ENCODE measurements around the gene GPHN. TPM values are rescaled to one million over a fixed set of nuclear protein-coding genes. Genes with fewer than 3 reads are reported as not detected.

Gene GPHN
- polyA plus RNA-seq, 1 donor (not counting 4 experiments of a cell fraction or from before 2014, with no cell fraction given): 17.6 TPM

GRCh38 chr14:66680216-66680615, 172.3 kb downstream of the GPHN start:
- H3K4me2 ChIP-seq (ENCODE audit: control insufficient read depth, extremely low read depth, insufficient read depth, low read depth, low read length): no peak overlapping the region
- no peaks in the 10 kb centered on the region for H3K9me1 ChIP-seq (ENCODE audit: control insufficient read depth, extremely low read depth, insufficient read depth, low read length)
- no peak overlapping the region for H2AFZ ChIP-seq (ENCODE audit: control insufficient read depth, low read length)
- no peaks in the 10 kb centered on the region for H4K20me1 ChIP-seq (ENCODE audit: control insufficient read depth, extremely low read depth, insufficient read depth, low read length)
- no peak overlapping the region for H3K4me3 ChIP-seq (ENCODE audit: control insufficient read depth in 2 of 3, extremely low read depth in 1 of 3, insufficient read depth in 2 of 3, low read depth in 1 of 3, low read length in 3 of 3)
- H3K27ac ChIP-seq (ENCODE audit: control insufficient read depth, insufficient read depth, low read length): no peak overlapping the region
- dilution Hi-C loops (cut with MboI; ENCODE audit: extremely low pct_ligation_motif_present, low sequenced_read_pairs): no loop called here
- DNase-seq (ENCODE audit: low read depth, low spot score): no peak
- no peak overlapping the region for H3K9ac ChIP-seq (ENCODE audit: control insufficient read depth, extremely low read depth, insufficient read depth, low read length)
- H3K27me3 ChIP-seq (ENCODE audit: control insufficient read depth, extremely low read depth, insufficient read depth, low read length): no peaks in the 10 kb centered on the region
- TF ChIP-seq EZH2 (IDR thresholded peaks at IDR 0.05; ENCODE audit: low read length) (no peak), CTCF (optimal IDR thresholded peaks at IDR 0.05 in 1 of 3, IDR thresholded peaks at IDR 0.05 in 1 of 3, conservative IDR thresholded peaks at IDR 0.05 in 1 of 3; ENCODE audit: extremely low read depth in 1 of 3, insufficient read depth in 2 of 3, low read length in 3 of 3) (no peak)
- H3K9me3 ChIP-seq (ENCODE audit: control insufficient read depth, low read depth, low read length): peaks cover 2% of the 10 kb centered on the region
- no peak for FAIRE-seq
- no peaks in the 10 kb centered on the region for H3K4me1 ChIP-seq (ENCODE audit: control insufficient read depth, extremely low read depth, insufficient read depth, low read length)
- H3K36me3 ChIP-seq (ENCODE audit: control insufficient read depth in 2 of 2, extremely low read depth in 1 of 2, insufficient read depth in 2 of 2, low read length in 2 of 2): no peaks in the 10 kb centered on the region
- peaks cover 18% of the 10 kb centered on the region for H3K79me2 ChIP-seq (ENCODE audit: control insufficient read depth, insufficient read depth, low read length)

- H2AFZ ChIP-seq (ENCODE audit: control insufficient read depth, low read length): no peak overlapping the region
- TF ChIP-seq CTCF (optimal IDR thresholded peaks at IDR 0.05 in 1 of 3, IDR thresholded peaks at IDR 0.05 in 1 of 3, conservative IDR thresholded peaks at IDR 0.05 in 1 of 3; ENCODE audit: extremely low read depth in 1 of 3, insufficient read depth in 2 of 3, low read length in 3 of 3): no peak
- no peak for TF ChIP-seq EZH2 (IDR thresholded peaks at IDR 0.05; ENCODE audit: low read length)
- no peak overlapping the region for H3K4me3 ChIP-seq (ENCODE audit: control insufficient read depth in 2 of 3, extremely low read depth in 1 of 3, insufficient read depth in 2 of 3, low read depth in 1 of 3, low read length in 3 of 3)
- H3K9me3 ChIP-seq (ENCODE audit: control insufficient read depth, low read depth, low read length): no peaks in the 10 kb centered on the region
- H3K9me1 ChIP-seq (ENCODE audit: control insufficient read depth, extremely low read depth, insufficient read depth, low read length): no peaks in the 10 kb centered on the region
- no peaks in the 10 kb centered on the region for H3K27me3 ChIP-seq (ENCODE audit: control insufficient read depth, extremely low read depth, insufficient read depth, low read length)
- FAIRE-seq (no peak), DNase-seq (ENCODE audit: low read depth, low spot score) (no peak)
- no peak overlapping the region for H3K9ac ChIP-seq (ENCODE audit: control insufficient read depth, extremely low read depth, insufficient read depth, low read length)
- dilution Hi-C loops (cut with MboI; ENCODE audit: extremely low pct_ligation_motif_present, low sequenced_read_pairs): no loop called here
- no peaks in the 10 kb centered on the region for H3K36me3 ChIP-seq (ENCODE audit: control insufficient read depth in 2 of 2, extremely low read depth in 1 of 2, insufficient read depth in 2 of 2, low read length in 2 of 2)
- no peak overlapping the region for H3K4me2 ChIP-seq (ENCODE audit: control insufficient read depth, extremely low read depth, insufficient read depth, low read depth, low read length)
- no peak overlapping the region for H3K27ac ChIP-seq (ENCODE audit: control insufficient read depth, insufficient read depth, low read length)
- H4K20me1 ChIP-seq (ENCODE audit: control insufficient read depth, extremely low read depth, insufficient read depth, low read length): no peaks in the 10 kb centered on the region
- no peaks in the 10 kb centered on the region for H3K4me1 ChIP-seq (ENCODE audit: control insufficient read depth, extremely low read depth, insufficient read depth, low read length)
- no peaks in the 10 kb centered on the region for H3K79me2 ChIP-seq (ENCODE audit: control insufficient read depth, insufficient read depth, low read length)
These were observed 188.4 kb downstream of the GPHN start for GRCh38 chr14:66696326-66696725.
